PFSK-1 (cell line): Measurements from ENCODE around the gene GPC6.

ENCODE experiments used
- FOXP2 ChIP-seq: optimal IDR thresholded peaks from 2 replicates; pipeline ENCODE3; 2011; ENCODE audit warnings: borderline replicate concordance, control low read depth, inconsistent platforms; ENCODE audit not compliant: insufficient read depth; ENCODE audit errors: extremely low read length, extremely low read depth
- POLR2AphosphoS5 ChIP-seq: IDR thresholded peaks from 2 replicates; pipeline ENCODE4 v1.6.1; 2012; ENCODE audit warnings: low read depth, mild to moderate bottlenecking, control low read depth, low read length, moderate library complexity
- REST ChIP-seq, 2 experiments: IDR thresholded peaks; 2 replicates each; pipeline versions ENCODE4 v1.6.1 to v1.8.0; 2011 to 2012; ENCODE audit warnings: low read depth in 2 of 2, low read length in 2 of 2, control low read depth in 1 of 2, inconsistent platforms in 1 of 2, mild to moderate bottlenecking in 1 of 2, moderate library complexity in 1 of 2; ENCODE audit not compliant: insufficient read depth in 1 of 2
- SIN3A ChIP-seq: IDR thresholded peaks from 2 replicates; pipeline ENCODE4 v1.6.1; 2012; ENCODE audit warnings: mild to moderate bottlenecking, low read length, moderate library complexity, borderline replicate concordance; ENCODE audit not compliant: insufficient read depth
- TAF1 ChIP-seq: IDR thresholded peaks from 2 replicates; pipeline ENCODE4 v1.6.1; 2012; ENCODE audit warnings: low read length, control low read depth, borderline replicate concordance; ENCODE audit not compliant: insufficient read depth

GRCh38 chr13:94112731-94113130 is 886.1 kb downstream of the GPC6 start:
- TF ChIP-seq TAF1 = no peak
- no peak for TF ChIP-seq REST (IDR thresholded peaks at IDR 0.05; ENCODE audit: insufficient read depth in 1 of 2, low read depth in 2 of 2, low read length in 2 of 2)
- TF ChIP-seq POLR2AphosphoS5 = no peak
- TF ChIP-seq SIN3A = no peak
- no peak for TF ChIP-seq FOXP2
